ENCODE measurements around the gene DOCK2.

- TF ChIP-seq CTCF (IDR thresholded peaks at IDR 0.05) (no peak), ZFX (IDR thresholded peaks at IDR 0.05; ENCODE audit: borderline replicate concordance) (no peak)
These were observed 51.0 kb downstream of the DOCK2 start for GRCh38 chr5:169688106-169688505.
